HepG2 (cell line): ENCODE results near the gene DOCK1. TPM values are rescaled to one million over a fixed set of nuclear protein-coding genes. Genes with fewer than 3 reads are reported as not detected.

Experiments used
- ATAC-seq: fragments of 200-7000 bp; cut with Tn5 transposase; 3 replicates; pipeline ENCODE4 v1.9.1; 2020; ENCODE audit warnings: mild to moderate bottlenecking, moderate library complexity
- BruUV-seq: library from RNA; stranded (reverse); fragments of 400-500 nt; replicated peaks from 2 replicates; lab custom pipeline; 2021; lab: Mats Ljungman, UMichigan
- CTCF ChIA-PET: fragments of 300-600 bp; formaldehyde crosslinking; extraction: SDS; loops from one replicate; lab custom pipeline; 2021; ENCODE audit warnings: low total read pairs, inconsistent platforms, low intra/inter-chr PET ratio; lab: Yijun Ruan, JAX
- POLR2A ChIA-PET: fragments of 350-600 bp; sonication (Branson Sonifier 250); formaldehyde crosslinking; loops from one replicate; lab custom pipeline; 2020; ENCODE audit warnings: antibody characterized with exemption, inconsistent platforms; lab: Yijun Ruan, JAX
- DNase-seq: peaks from one replicate; pipeline ENCODE4 v3.0.0-alpha.2; 2015; ENCODE audit warnings: low spot score
- FAIRE-seq: peaks from 3 replicates; lab custom pipeline; 2011; peaks lifted over from hg19 to GRCh38; lab: Jason Lieb, UNC
- H2AFZ ChIP-seq: one replicate; pipeline ENCODE4 v1.6.1; 2011; ENCODE audit warnings: low read length, inconsistent platforms
- H3K27ac ChIP-seq: fragments of 300-600 bp; 3 replicates; pipeline ENCODE4 v1.8.0; 2011; ENCODE audit warnings: mixed run types, mild to moderate bottlenecking, mixed read lengths, low read length, inconsistent platforms; ENCODE audit not compliant: insufficient read depth; ENCODE audit errors: extremely low read length
- H3K27me3 ChIP-seq, 2 experiments: fragments of 200-600 bp in 1 of 2; 2 replicates in 1 of 2; 3 replicates in 1 of 2; pipeline versions ENCODE4 v1.6.0 to v1.8.0; 2011; ENCODE audit warnings: low read length in 2 of 2, mild to moderate bottlenecking in 2 of 2, moderate library complexity in 2 of 2, inconsistent platforms in 1 of 2; ENCODE audit not compliant: insufficient read depth in 2 of 2, control insufficient read depth in 1 of 2
- H3K36me3 ChIP-seq, 2 experiments: fragments of 200-600 bp in 1 of 2; replicated peaks in 1 of 2; 2 replicates in 1 of 2; 3 replicates in 1 of 2; pipeline versions ENCODE4 v1.5.1 to v1.8.0; 2011; ENCODE audit warnings: low read length in 2 of 2, inconsistent platforms in 1 of 2; ENCODE audit not compliant: insufficient read depth in 2 of 2, control insufficient read depth in 1 of 2
- H3K4me1 ChIP-seq: 2 replicates; pipeline ENCODE4 v1.5.1; 2012; ENCODE audit warnings: low read length, inconsistent platforms; ENCODE audit not compliant: insufficient read depth
- H3K4me2 ChIP-seq: 2 replicates; pipeline ENCODE4 v1.6.0; 2011; ENCODE audit warnings: low read depth, low read length, inconsistent platforms
- H3K4me3 ChIP-seq, 3 experiments: fragments of 200-600 bp in 1 of 3; sonication (generic), shearing (Covaris generic) in 1 of 3; replicated peaks in 1 of 3; 2 replicates each; pipeline ENCODE4 v1.5.1; 2011 to 2016; ENCODE audit warnings: low read length in 3 of 3, inconsistent platforms in 2 of 3, low read depth in 2 of 3, mild to moderate bottlenecking in 2 of 3, control low read depth in 1 of 3, mixed read lengths in 1 of 3; ENCODE audit not compliant: insufficient read depth in 1 of 3
- H3K79me2 ChIP-seq: one replicate; pipeline ENCODE4 v1.6.1; 2011; ENCODE audit warnings: low read length, inconsistent platforms; ENCODE audit not compliant: insufficient read depth
- H3K9ac ChIP-seq: 2 replicates; pipeline ENCODE4 v1.6.0; 2011; ENCODE audit warnings: mild to moderate bottlenecking, low read depth, low read length, inconsistent platforms; ENCODE audit not compliant: insufficient read depth
- H3K9me3 ChIP-seq: 2 replicates; pipeline ENCODE4 v1.5.1; 2012; ENCODE audit warnings: mild to moderate bottlenecking, low read length
- H4K20me1 ChIP-seq: 2 replicates; pipeline ENCODE4 v1.6.0; 2011; ENCODE audit warnings: inconsistent platforms, mild to moderate bottlenecking, low read length, moderate library complexity; ENCODE audit not compliant: insufficient read depth
- ARID5B ChIP-seq: IDR thresholded peaks from 2 replicates; pipeline ENCODE4 v1.4.0; 2020; ENCODE audit warnings: mild to moderate bottlenecking, missing genetic modification reagents
- E2F5 ChIP-seq: sonication (generic); formaldehyde crosslinking; conservative IDR thresholded peaks from 2 replicates; pipeline ENCODE4 v1.4.0; 2020; ENCODE audit warnings: missing genetic modification reagents
- ZNF567 ChIP-seq: sonication (generic); formaldehyde crosslinking; IDR thresholded peaks from 2 replicates; pipeline ENCODE4 v1.8.1; 2023; ENCODE audit warnings: mild to moderate bottlenecking, missing genetic modification reagents, borderline replicate concordance
- ZNF83 ChIP-seq: sonication (generic); formaldehyde crosslinking; IDR thresholded peaks from 2 replicates; pipeline ENCODE4 v1.4.0; 2020; ENCODE audit warnings: missing genetic modification reagents, mild to moderate bottlenecking, borderline replicate concordance
- WGBS: methylation state at CpG from one replicate; pipeline ENCODE4 v1.1.6; 2017; ENCODE audit warnings: low lambda C conversion rate; 5-methylcytosine and 5-hydroxymethylcytosine counted together
- in situ Hi-C: cut with HindIII; loops from 2 replicates; pipeline ENCODE4 v1.10.0; 2017; ENCODE audit warnings: low pct_unique_long_range_greater_than_20kb; ENCODE audit not compliant: extremely low pct_ligation_motif_present
- intact Hi-C: fragments of 100-400 bp; cut with micrococcal nuclease; formaldehyde crosslinking; loops from one replicate; pipeline ENCODE4 v1.10.0; 2022; ENCODE audit not compliant: unreplicated experiment
- polyA plus RNA-seq, 8 experiments: library from polyadenylated mRNA; depleted of rRNA in 3 of 8; stranded (reverse) in 7 of 8; unstranded in 1 of 8; fragments of >200 nt; fragmentation: Illumina TruSeq in 4 of 8; extraction: Trizol in 4 of 8; gene quantifications; 2 replicates each; pipeline versions ENCODE4 v1.2.1 to v1.2.3, GENCODE V29; 2011 to 2016; ENCODE audit warnings: low read depth in 4 of 8, missing spikeins in 1 of 8, mixed read lengths in 1 of 8; ENCODE audit not compliant: insufficient read depth in 1 of 8
- total RNA-seq, 5 experiments: library from RNA; depleted of rRNA; stranded (reverse); fragments of >200 nt; fragmentation: Illumina TruSeq; extraction: Trizol; gene quantifications; 2 replicates each; pipeline ENCODE4 v1.2.3, GENCODE V29; 2016; ENCODE audit warnings: low read depth in 1 of 5

Gene DOCK1
- total and polyA plus RNA-seq, 2 of the 13 experiments (the other 11 are each of a cell fraction or from before 2014, with no cell fraction given): 8.3 to 25.5 TPM

DNA sequence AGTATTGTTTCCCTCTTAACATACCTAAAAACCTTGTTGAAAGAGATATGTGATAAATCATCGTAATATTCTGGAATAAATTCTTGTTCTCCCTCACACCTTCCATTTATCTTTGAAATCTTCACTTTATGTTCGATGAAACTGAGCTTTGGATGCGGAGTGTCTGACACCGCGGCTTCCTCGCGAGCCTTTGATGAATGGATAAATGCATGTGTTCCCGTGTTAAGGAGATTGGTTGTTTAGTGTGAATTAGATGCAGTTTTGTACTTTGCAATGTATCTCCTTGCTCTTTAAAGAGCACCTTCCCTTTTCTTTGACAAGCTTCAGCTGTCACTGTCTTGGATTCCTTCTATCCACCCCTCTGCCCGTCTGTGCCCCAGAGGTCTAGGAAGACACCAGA is 138.1 kb downstream of the DOCK1 start:
- no peaks in the 10 kb centered on the region for H3K9me3 ChIP-seq
- no peak for TF ChIP-seq ZNF83 (CRISPR knock-in tag)
- no peak for TF ChIP-seq ARID5B
- no peak for TF ChIP-seq ZNF567
- no peak for TF ChIP-seq E2F5 (CRISPR knock-in tag)
- no peak overlapping the region for H3K9ac ChIP-seq
- WGBS: 97% methylated on average over 9 of the region's 9 CpGs
- FAIRE-seq (no peak), ATAC-seq (no peak), DNase-seq (no peak)
- no peak overlapping the region for H3K4me2 ChIP-seq
- no TSS peak for BruUV-seq
- no peaks in the 10 kb centered on the region for H3K4me1 ChIP-seq
- intact Hi-C loops: no loop called here
- POLR2A ChIA-PET: no interaction called here
- CTCF ChIA-PET: no interaction called here
- no peaks in the 10 kb centered on the region for H3K27me3 ChIP-seq
- H3K36me3 ChIP-seq: peaks cover 10 to 50% of the 10 kb centered on the region in 2 experiments
- H4K20me1 ChIP-seq: no peaks in the 10 kb centered on the region
- in situ Hi-C loops: no loop called here
- no peaks in the 10 kb centered on the region for H3K79me2 ChIP-seq
- no peak overlapping the region for H3K27ac ChIP-seq
- H3K4me3 ChIP-seq: no peak overlapping the region
- no peak overlapping the region for H2AFZ ChIP-seq
